GM12891 (cell line): Measurements from ENCODE around the gene NRDC.

Experiments used
- PAX5 ChIP-seq: IDR thresholded peaks from 2 replicates; pipeline ENCODE4 v1.6.1; 2011; ENCODE audit warnings: low read length, moderate library complexity, mild to moderate bottlenecking; ENCODE audit not compliant: insufficient read depth, severe bottlenecking
- POLR2A ChIP-seq: IDR thresholded peaks from 2 replicates; pipeline ENCODE4 v1.6.1; 2011; ENCODE audit warnings: low read depth, low read length, control low read depth
- POLR2AphosphoS5 ChIP-seq: IDR thresholded peaks from 2 replicates; pipeline ENCODE4 v1.6.1; 2011; ENCODE audit warnings: low read depth, low read length, control low read depth
- POU2F2 ChIP-seq: IDR thresholded peaks from 2 replicates; pipeline ENCODE4 v1.6.1; 2011; ENCODE audit warnings: low read depth, mild to moderate bottlenecking, control low read depth, low read length, moderate library complexity
- SPI1 ChIP-seq: IDR thresholded peaks from 2 replicates; pipeline ENCODE4 v1.6.1; 2011; ENCODE audit warnings: low read depth, low read length, control low read depth
- TAF1 ChIP-seq: IDR thresholded peaks from 2 replicates; pipeline ENCODE4 v1.6.1; 2011; ENCODE audit warnings: low read depth, low read length, control low read depth

GRCh38 chr1:51920130-51920529 is 41.6 kb upstream of the NRDC start:
- TF ChIP-seq POLR2AphosphoS5 (no peak), POLR2A (no peak), TAF1 (no peak), PAX5 (no peak), POU2F2 (no peak), SPI1 (no peak)
